ENCODE results near the gene SRGAP1. TPM values are rescaled to one million over a fixed set of nuclear protein-coding genes. Genes with fewer than 3 reads are reported as not detected.
"Not testable (repeated sequence)": the region's sequence is repeated elsewhere in the genome, so short reads cannot be mapped to it uniquely, and the experiment has no call there.

Gene SRGAP1
- polyA plus RNA-seq, 6 donors from 2014 or later: 0.01 to 0.26 (median 0.05) TPM

DNA sequence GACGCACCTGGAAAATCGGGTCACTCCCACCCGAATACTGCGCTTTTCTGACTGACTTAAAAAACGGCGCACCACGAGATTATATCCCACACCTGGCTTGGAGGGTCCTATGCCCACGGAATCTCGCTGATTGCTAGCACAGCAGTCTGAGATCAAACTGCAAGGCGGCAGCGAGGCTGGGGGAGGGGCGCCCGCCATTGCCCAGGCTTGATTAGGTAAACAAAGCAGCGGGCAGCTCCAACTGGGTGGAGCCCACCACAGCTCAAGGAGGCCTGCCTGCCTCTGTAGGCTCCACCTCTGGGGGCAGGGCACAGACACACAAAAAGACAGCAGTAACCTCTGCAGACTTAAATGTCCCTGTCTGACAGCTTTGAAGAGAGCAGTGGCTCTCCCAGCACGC, 351.3 kb downstream of the SRGAP1 start:
- not testable (repeated sequence) for H3K27ac Mint-ChIP-seq; DNase-seq; ATAC-seq (ENCODE audit: low read depth in 2 of 2); H3K4me3 Mint-ChIP-seq; H3K9me3 Mint-ChIP-seq; H3K4me1 Mint-ChIP-seq; H3K27me3 Mint-ChIP-seq
- H3K36me3 Mint-ChIP-seq: peaks cover 18 to 26% of the 10 kb centered on the region in 2 donors

DNA sequence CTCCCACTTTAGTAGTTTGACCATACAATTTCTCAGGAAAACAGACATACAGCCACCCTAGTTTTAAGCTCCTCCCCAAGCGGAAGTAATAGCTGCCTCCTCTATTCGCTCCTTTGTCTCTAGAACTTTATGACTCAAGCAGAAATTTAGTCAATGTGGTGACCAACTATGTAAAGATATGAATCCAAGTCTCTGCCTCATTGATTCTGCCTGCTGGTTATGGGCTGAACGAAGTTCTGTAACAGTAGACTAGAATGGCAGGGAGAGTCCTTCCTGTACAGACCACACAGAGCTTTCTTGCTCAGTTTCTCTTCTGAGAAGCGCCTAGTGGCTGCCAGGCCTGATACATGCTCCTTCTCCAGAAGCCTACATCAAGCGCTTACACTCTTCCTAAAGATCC, 358.5 kb downstream of the SRGAP1 start:
- Mint-ChIP-seq H3K27me3 (no peaks in the 10 kb centered on the region), H3K4me3 (no peak overlapping the region), H3K4me1 (peaks cover 0 to 4% (median 0%) of the 10 kb centered on the region in 3 donors), H3K36me3 (peaks cover 8 to 28% of the 10 kb centered on the region in 2 donors), H3K27ac (no peak overlapping the region), H3K9me3 (peaks cover 0 to 8% (median 0%) of the 10 kb centered on the region in 7 donors)
- no peak for DNase-seq
- no peak for ATAC-seq (ENCODE audit: low read depth in 2 of 2)

DNA sequence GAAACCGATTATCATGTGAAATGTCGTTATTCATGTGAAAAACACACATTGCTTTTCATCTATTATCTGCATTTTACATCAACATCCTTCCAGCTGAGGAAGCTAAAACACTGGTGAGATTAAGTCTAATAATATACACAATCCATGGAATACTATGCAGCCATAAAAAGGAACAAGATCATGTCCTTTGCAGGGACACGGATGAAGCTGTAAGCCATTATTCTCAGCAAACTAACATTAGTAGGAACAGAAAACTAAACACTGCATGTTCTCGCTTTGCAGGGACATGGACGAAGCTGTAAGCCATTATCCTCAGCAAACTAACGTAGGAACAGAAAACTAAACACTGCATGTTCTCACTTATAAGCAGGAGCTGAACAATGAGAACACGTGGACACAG, 359.3 kb downstream of the SRGAP1 start:
- ATAC-seq (ENCODE audit: low read depth in 2 of 2): no peak
- Mint-ChIP-seq H3K36me3 (peaks cover 8 to 28% of the 10 kb centered on the region in 2 donors), H3K4me1 (peaks cover 0 to 4% (median 0%) of the 10 kb centered on the region in 3 donors), H3K9me3 (peaks cover 0 to 8% (median 0%) of the 10 kb centered on the region in 7 donors), H3K27me3 (no peaks in the 10 kb centered on the region), H3K4me3 (no peak overlapping the region), H3K27ac (no peak overlapping the region)
- no peak for DNase-seq

GRCh38 chr12:64205542-64205941, 361.0 kb downstream of the SRGAP1 start:
- H3K27ac Mint-ChIP-seq: peak overlapping the region in 1 of 6 donors; percentile 14
- peaks cover 0 to 4% (median 0%) of the 10 kb centered on the region in 3 donors for H3K4me1 Mint-ChIP-seq
- peaks cover 8 to 28% of the 10 kb centered on the region in 2 donors for H3K36me3 Mint-ChIP-seq
- peaks cover 0 to 8% (median 0%) of the 10 kb centered on the region in 7 donors for H3K9me3 Mint-ChIP-seq
- no peaks in the 10 kb centered on the region for H3K27me3 Mint-ChIP-seq
- no peak overlapping the region for H3K4me3 Mint-ChIP-seq
- no peak for ATAC-seq (ENCODE audit: low read depth in 2 of 2)
- no peak for DNase-seq

GRCh38 chr12:64207453-64207852, 363.0 kb downstream of the SRGAP1 start:
- no peak overlapping the region for H3K4me3 Mint-ChIP-seq
- peaks cover 15 to 35% of the 10 kb centered on the region in 2 donors for H3K36me3 Mint-ChIP-seq
- peaks cover 0 to 4% (median 0%) of the 10 kb centered on the region in 3 donors for H3K4me1 Mint-ChIP-seq
- ATAC-seq (ENCODE audit: low read depth in 2 of 2) (no peak), DNase-seq (no peak)
- no peak overlapping the region for H3K27ac Mint-ChIP-seq
- H3K9me3 Mint-ChIP-seq: peaks cover 0 to 2% (median 0%) of the 10 kb centered on the region in 7 donors
- H3K27me3 Mint-ChIP-seq: no peaks in the 10 kb centered on the region

Other genes with a start within 250 kb of the SRGAP1 start
- under 1 TPM in 2 of 6 donors, not detected in 4; 0.25 to 0.26 TPM for gene DPY19L2, start 176.2 kb upstream of the SRGAP1 start, polyA plus RNA-seq (ENCODE audit: low read depth in 6 of 6)
- 10 to 100 TPM; 14.3 to 30.2 (median 18.6) TPM for gene RXYLT1, start 64.8 kb upstream of the SRGAP1 start, polyA plus RNA-seq (ENCODE audit: low read depth in 6 of 6)